GM19240 (cell line): ENCODE measurements around the gene TEP1.
A peak's percentile ranks its signal among the peaks of the same experiment; 100 is the strongest.
"Not testable (repeated sequence)": the region's sequence is repeated elsewhere in the genome, so short reads cannot be mapped to it uniquely, and the experiment has no call there.

Experiments used
- DNase-seq: peaks from one replicate; pipeline ENCODE4 v3.0.0; 2011; ENCODE audit warnings: low spot score; ENCODE audit not compliant: insufficient read length

Gene TEP1

DNA sequence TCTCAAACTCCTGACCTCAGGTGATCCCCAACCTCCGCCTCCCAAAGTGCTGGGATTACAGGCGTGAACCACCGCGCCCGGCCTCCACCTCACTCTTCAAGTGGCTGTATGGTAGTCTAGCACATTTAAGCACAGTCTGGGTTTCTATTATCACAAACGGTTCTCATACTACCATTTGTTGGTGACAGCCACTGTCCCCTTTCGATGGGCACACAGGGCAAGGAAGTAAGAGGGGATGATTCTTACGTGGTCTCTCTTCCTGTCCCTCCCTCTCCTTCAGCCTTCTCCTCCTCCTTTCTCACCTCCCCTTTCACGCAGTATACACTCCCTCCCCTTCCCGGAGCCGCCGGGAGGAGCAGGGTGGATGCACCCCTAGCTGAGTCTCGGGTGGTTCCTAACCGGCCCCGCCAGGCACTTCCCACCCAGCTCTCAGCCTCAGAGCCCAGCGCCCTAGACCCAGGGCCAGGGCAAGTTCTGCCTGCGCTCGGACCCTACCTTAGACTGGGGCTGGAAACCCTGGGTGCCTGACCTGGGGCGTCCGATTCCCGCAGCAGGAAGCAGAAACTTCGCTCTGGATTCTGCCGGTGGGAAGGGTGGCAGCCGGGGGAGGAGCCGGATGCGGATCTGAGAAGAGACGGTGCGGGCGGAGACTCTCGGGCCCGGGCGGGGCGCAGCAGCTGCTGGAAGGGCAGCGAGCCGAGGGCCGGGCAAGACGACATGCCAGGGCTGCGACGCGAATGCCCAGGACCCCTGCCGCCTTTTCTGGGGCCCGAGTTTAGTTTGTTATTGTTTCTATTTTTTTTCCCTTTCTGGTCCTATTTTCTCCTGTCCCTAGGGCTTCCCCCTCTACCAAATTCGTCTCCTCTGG is at the start of gene TEP1:
Gene TEP1, minus strand, starts transcription at position 626 of the 868 bp plus-strand sequence. CDS start 5,062 bp downstream, outside the sequence.
- peak; percentile 52 for DNase-seq

DNA sequence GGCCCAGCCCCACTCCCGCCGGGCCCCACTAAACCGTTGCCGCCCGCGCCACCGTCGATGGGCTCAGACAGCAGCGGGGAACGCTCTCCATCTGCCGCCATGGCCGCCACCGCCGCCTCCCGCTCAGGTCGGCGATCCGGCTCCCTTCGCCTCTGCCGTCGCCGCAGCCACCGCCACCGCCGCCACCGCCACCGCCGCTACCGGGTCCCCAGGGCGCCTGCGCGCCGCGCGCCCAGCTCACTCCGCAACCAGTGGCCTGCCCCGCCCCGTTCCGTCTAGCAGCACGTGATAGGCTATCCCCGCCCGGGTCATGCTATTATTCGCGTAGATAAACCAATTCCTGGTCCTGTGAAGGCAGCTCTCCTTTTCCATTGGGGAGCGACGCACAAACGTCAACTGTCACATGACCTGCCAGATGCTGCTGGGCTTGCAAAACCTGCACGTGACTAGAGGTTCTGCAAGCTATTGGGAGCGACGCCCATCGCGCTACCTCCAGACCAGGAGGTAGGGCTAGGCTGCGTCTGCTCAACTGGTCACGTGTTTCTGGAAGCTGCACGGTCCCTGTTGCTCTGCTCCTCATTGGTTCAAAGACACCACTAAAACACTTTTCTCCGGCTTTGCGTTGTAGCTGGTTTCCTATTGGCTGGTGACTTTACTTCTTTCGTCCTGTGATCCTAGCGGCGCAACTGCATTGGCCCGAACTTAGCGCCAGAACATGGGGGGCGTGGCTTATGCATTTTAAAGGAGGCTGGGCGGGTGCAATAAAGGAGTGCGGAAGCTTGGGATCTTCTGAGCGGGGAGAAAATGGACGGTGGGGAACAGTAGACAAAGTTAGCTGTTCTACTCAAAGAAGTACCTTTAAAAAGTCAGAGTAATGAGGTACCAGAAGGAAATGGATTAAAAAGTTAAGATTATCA is 48.2 kb upstream of the TEP1 start, which contains the start of gene PIP4P1:
Gene PIP4P1, minus strand, starts transcription at position 210 of the 917 bp plus-strand sequence. Its CDS starts 109 bp downstream, at position 101.
- DNase-seq, result peak; percentile 67

DNA sequence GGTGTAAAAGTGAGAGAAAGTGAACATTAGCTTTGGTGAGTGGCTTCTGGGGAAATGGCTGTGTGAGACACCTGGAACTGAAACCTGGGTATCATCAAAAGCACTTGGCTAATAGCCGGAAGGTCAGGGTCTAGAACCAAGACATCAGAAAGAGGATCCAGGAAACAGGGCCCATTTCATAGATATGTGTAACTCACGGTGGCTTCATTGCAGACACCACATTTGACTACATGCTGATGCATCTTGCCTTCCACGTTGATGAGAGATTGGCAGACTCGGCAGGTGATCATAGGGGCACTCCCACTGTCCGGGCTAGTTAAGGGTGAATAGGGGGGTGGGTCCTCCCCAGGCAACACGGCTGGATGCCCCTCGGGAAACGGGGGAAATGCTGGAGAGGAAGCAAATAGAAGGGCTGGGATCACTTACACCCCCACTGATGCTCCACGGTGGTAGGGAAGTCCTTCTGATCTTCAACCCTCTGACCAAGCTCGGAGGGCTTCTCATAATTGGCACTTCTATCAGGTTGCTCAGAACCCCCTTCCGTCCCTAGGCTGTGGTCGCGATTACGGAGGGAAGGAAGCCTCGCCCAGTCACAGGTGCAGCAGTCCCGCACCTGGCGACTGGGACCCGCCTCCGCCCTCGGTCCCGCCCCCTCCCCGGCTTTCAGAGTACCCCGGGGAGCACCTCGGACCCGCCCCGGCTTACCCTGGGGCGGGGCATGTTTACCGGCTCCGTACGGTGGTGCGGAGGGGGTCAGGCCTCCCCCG is 47.3 kb upstream of the TEP1 start:
- DNase-seq, result no peak

DNA sequence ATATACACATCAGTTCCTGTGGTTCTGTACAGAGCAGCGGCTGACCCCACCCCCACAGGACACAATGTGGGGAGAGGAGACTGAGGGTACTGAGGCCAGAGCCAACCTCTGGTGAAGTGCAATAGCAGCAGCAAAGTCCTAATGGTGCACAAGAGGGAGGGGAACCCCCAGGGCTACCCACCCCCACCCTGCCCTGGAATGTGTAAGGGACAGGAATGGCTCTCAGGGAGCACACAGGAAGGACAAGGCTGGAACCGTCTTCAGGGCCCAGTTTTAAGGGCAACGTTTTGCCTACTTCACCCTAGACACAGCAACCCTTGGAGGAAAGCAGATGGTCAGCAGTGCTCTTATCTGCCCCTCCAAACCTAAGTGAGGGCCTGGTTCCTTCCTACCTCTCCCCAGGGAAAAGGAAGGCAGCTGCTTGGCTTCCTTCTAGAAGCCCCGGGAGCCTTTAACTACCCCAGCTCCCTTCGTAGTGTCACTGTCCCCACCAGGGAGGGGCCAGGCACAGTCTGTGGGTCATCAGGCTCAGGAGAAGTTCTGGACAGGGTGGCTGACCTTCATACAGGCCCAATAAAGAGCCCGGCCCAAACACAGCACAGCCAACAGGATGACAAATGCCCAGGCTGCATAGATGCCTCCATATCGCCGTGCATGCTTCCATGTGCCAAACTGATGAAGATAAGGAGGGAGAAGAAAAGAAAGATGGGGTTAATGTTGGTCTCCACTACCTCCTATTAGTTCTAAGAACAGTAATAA is 44.9 kb upstream of the TEP1 start:
- DNase-seq, result no peak

DNA sequence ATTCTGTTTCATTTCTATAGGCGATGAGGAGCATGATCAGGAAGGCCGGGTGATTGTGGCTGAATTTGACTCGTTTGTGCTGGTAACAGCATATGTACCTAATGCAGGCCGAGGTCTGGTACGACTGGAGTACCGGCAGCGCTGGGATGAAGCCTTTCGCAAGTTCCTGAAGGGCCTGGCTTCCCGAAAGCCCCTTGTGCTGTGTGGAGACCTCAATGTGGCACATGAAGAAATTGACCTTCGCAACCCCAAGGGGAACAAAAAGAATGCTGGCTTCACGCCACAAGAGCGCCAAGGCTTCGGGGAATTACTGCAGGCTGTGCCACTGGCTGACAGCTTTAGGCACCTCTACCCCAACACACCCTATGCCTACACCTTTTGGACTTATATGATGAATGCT is 43.7 kb upstream of the TEP1 start:
- no peak for DNase-seq

DNA sequence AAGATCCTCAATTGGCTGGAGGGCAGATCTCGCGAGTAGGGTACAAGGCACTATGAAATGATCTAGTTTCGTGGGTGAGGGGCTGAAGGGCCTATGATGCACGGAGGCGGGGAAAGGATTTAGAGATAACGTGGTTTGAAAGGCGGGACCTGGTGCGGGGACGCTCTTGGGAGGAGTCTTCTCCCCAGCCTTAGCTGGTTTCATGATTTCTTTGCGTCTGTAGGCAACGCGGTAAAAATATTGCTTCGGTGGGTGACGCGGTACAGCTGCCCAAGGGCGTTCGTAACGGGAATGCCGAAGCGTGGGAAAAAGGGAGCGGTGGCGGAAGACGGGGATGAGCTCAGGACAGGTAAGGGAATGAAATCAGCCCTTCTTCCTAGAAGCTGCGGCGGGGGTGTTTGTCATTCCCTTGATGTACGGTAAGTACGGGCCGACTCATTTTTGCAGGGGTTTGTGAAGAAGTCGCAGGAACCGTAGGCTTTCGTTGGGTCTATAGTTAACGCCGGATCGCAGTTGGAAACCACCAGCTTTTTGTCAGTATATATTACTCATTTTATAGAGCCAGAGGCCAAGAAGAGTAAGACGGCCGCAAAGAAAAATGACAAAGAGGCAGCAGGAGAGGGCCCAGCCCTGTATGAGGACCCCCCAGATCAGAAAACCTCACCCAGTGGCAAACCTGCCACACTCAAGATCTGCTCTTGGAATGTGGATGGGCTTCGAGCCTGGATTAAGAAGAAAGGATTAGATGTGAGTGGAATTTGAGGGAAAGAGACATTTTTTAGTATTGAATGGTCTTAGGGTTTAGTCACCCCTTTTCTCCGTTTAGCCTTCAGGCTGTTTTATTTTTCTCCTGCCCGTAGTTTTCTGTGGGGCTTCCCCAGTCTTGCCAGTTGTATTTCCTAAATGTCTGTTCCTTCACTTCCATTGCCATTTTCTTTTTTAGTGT is 42.3 kb upstream of the TEP1 start:
- no peak for DNase-seq

DNA sequence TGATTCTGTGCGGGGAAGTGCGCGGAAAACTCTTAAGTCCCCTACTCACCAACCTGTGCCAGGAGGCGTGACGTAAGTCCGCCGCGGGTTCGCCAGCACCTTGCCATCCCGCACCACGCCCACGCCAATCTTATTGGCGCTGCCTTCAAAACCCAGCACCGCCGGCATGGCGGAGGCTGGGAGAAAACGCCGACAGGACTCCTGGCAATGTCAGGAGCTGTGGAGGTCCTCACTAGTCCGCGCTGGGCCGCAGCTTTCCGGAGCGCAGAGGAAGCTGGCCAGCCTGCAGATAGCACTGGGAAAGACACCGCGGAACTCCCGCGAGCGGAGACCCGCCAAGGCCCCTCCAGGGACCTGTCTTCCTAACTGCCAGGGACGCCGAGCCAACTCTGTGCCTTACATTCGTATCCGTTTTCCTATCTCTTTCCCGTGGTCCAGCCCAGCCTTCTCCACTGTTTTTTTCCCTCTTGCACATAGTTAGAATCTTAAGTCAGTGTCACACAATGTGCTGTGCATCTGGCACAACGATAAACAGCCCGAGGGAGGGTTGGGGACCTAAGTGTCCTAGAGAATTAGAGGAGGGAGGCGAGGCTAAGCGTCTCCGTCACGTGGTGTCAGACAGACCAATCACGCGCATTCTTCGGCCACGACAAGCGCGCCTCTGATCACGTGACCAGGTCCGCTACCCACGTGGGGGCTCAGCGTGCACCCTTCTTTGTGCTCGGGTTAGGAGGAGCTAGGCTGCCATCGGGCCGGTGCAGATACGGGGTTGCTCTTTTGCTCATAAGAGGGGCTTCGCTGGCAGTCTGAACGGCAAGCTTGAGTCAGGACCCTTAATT is 41.4 kb upstream of the TEP1 start, which contains the start of the genes APEX1 and OSGEP:
Gene APEX1, plus strand, starts transcription at position 711 of the 839 bp plus-strand sequence. CDS start 420 bp downstream, outside the sequence.
Gene OSGEP, minus strand, starts transcription at position 297 of the 839 bp plus-strand sequence. Its CDS starts 129 bp downstream, at position 168.
- peak; percentile 83 for DNase-seq

DNA sequence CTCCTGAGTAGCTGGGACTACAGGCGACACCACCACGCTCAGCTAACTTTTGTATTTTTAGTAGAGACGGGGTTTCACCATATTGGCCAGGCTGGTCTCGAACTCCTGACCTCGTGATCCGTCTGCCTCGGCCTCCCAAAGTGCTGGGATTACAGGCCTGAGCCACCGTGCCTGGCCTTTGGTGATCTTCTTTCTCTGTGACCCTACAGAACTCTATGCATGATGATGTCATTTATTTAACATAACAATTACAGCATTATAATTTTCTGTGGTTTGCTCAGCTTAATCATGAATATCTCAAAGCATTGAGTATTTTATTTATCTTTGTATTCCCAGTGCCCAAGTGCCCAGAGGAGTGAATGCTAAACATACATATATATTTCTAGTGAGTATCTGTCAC is 39.5 kb upstream of the TEP1 start:
- not testable (repeated sequence) for DNase-seq

DNA sequence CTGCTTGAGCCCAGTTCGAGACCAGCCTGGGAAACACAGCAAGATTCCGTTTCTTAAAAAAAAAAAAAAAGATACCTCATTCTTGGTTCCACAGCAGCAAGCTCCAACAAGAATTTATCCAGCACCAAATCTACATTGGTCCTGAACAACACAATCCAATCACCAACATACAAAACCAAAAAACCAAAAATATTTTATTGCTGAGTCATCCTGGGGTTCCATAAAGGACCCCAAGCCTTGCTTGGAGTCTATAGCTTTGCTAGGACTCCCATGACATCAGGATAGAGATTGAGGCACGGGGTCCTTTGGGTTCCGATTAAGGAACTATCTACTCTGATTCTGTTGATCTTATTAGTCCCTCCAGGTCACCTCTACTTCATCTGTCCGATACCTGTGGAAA is 33.6 kb upstream of the TEP1 start:
- no peak for DNase-seq

DNA sequence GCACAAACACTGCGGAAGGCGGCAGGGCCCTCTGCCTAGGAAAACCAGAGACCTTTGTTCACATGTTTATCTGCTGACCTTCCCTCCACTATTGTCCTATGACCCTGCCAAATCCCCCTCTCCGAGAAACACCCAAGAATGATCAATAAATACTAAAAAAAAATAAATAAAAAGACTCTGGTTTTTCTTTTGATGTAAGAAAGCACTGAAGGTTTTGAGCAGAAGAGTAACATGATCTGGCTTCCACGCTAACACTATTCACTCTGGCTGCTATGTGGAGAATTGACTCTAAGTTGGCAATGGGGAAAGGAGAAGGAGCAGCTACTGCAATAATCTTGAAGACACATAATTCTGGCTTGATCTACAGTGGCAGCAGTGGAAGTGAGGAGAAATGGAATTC is 30.3 kb upstream of the TEP1 start:
- not testable (repeated sequence) for DNase-seq

DNA sequence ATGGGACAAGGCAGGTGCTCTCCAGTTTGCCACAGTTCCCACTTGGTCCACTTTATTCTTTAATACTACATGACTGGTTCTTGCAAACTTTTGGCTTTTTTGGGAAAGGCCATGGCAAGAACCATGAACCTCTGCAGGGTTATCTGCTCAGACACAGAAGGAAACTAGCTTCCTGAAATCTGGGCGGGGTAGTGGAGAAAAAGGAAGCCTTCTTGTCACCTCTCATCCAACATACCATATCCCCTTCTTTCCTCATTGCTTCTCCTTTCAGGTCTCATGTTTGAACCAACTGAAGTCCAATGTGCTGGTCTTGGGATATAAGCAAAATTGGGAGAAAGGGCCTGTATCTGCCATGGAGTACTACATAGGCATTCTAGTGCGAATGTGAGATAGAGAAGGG is 28.2 kb upstream of the TEP1 start:
- DNase-seq, result no peak

DNA sequence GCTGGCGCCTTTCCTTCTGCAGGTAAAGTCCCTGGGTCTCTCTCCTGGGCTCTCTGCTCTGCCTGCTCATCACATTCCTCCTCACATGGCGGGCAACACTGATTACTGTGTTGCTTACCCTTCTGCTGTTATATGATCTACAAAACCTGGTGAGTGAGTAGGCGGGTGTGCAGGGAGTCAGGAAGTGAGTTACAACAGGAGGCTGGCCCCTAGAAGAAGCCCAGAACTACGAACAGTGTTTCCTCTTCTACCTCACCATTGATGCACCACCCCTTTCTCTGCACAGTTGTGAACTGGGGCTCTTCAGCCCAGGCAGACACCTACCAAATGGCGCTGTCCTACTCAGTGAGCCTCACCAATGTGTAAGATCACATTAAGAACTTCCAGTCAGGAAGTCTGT is 27.6 kb upstream of the TEP1 start:
- DNase-seq, result no peak

DNA sequence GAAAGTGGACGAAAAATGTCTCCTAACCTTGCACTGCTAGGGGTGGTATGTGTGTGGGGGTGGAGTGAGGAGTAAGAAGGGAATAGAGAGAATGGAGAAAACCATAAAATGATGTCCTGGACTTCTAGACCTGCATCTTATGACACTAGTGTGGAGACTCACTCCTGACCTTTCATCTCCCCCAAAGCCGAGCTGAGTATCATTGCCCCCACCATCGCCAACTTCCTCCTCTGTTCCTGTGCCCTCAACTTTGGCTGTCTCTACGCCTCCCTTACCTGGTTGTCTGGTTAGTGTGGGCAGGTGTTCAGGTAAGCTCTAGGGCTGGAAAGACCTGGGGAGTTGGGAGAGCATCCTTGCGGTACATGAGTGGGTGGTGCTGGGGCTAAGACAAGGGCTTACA is 27.2 kb upstream of the TEP1 start:
- DNase-seq, result no peak

DNA sequence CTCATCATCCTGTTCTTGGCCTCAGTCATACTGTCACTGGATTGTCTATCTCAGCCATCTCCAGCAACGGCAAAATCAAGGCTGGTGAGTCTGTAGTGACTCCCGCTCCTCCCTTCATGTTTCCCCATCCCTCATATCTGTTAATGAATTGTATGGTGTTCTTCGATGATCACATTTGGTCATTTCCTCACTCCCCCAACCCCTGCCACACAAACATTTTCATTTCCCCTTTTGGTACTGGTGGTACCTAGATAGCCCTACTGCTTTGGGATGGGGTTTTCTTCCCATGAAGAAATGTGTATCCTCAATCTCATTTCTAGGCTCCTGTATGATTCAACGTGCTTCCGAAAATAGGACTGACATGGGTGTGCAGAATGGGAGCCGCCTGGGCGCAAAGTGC is 25.4 kb upstream of the TEP1 start:
- no peak for DNase-seq

DNA sequence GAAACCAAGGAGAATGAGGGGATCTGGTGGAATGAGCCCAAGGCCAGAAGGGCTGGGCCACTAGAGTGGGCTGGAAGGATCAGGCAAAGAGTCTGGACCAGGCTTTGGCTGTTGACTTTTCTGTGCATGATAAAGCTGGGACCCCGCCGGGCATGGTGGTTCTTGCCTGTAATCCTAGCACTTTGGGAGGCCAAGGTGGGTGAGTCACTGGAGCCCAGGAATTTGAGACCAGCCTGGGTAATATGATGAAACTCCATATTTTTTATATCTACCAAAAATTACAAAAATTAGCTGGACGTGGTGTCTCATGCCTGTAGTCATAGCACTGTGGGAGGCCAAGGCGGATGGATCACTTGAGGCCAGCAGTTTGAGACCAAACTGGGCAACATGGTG is 23.1 kb upstream of the TEP1 start:
- no peak for DNase-seq

DNA sequence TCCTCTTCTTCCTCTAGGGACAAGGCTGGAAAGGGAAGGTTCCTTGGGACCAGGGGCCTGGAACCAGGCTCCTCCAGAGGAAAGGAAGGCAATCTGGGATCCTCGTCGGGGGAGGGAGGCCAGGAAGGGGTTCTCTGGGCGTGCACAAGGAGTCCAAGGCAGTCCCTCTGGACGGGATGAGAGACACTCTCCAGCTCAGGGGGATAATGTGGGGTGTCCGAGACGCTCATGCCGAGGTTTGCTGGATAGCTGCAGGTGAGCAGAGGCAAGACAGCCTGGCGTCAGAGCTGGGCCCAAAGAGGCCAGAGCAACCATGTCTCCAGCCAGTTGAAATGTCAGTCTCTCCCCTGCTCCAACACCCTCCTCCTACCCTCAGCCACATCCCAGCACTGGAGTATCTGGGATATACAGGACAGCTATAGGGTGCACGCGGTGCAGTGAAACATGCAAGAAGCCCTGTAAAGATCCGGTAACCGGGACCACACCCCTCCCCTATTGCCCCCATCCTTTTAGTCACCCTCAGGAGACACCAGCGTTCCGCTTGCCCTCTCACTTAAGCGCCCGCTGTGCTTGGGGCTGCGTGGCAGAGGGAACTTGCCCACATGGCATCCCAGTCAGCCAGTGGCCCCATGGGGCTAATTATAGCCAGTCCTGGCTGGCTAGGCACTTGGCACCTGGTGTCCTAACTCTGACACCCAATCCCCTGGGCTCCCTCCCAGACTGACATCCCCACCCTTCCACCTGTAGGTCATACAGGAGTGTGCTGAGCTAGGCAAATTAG is 22.5 kb upstream of the TEP1 start, which contains the start of gene KLHL33:
Gene KLHL33, minus strand, starts transcription at position 585 of the 781 bp plus-strand sequence. Its CDS starts 355 bp downstream, at position 230.
- no peak for DNase-seq
